Neural cell (in vitro differentiated cells): ENCODE results near the gene TMEM170B. TPM values are rescaled to one million over a fixed set of nuclear protein-coding genes. Genes with fewer than 3 reads are reported as not detected.

Experiments
- H2AFZ ChIP-seq: fragments of 200-600, 300-800 bp; sonication (generic), shearing (Covaris generic); 2 replicates; pipeline ENCODE4 v1.6.0; 2014; ENCODE audit warnings: low read depth, mild to moderate bottlenecking, antibody characterized with exemption, low read length, moderate library complexity
- H3F3A ChIP-seq: fragments of 200-600 bp; shearing (Covaris generic); 2 replicates; pipeline ENCODE4 v1.6.1; 2016; ENCODE audit warnings: mild to moderate bottlenecking, moderate library complexity, mixed read lengths, antibody characterized with exemption, low read length; ENCODE audit not compliant: insufficient read depth, poor library complexity, severe bottlenecking
- H3K27ac ChIP-seq: fragments of 200-600, 300-800 bp; sonication (generic), shearing (Covaris generic); 2 replicates; pipeline ENCODE4 v1.5.1; 2014; ENCODE audit warnings: mild to moderate bottlenecking, low read length, moderate library complexity
- H3K27me3 ChIP-seq: fragments of 300-800, 200-600 bp; sonication (generic), shearing (Covaris generic); 2 replicates; pipeline ENCODE4 v1.6.0; 2014; ENCODE audit warnings: mild to moderate bottlenecking, low read depth, low read length, moderate library complexity; ENCODE audit not compliant: insufficient read depth
- H3K36me3 ChIP-seq: fragments of 300-800, 200-600 bp; sonication (generic), shearing (Covaris generic); 2 replicates; pipeline ENCODE4 v1.5.1; 2014; ENCODE audit warnings: mild to moderate bottlenecking, antibody characterized with exemption, low read length, moderate library complexity; ENCODE audit not compliant: insufficient read depth
- H3K4me2 ChIP-seq: fragments of 300-800, 200-600 bp; sonication (generic), shearing (Covaris generic); 2 replicates; pipeline ENCODE4 v1.6.0; 2014; ENCODE audit warnings: mild to moderate bottlenecking, low read length
- H3K4me3 ChIP-seq: fragments of 300-800, 200-600 bp; sonication (generic), shearing (Covaris generic); 2 replicates; pipeline ENCODE4 v1.5.1; 2014; ENCODE audit warnings: mild to moderate bottlenecking, low read length, moderate library complexity
- H3K79me2 ChIP-seq: fragments of 200-600 bp; shearing (Covaris generic); replicated peaks from 2 replicates; pipeline ENCODE4 v1.6.0; 2014; ENCODE audit warnings: mild to moderate bottlenecking, low read length, moderate library complexity; ENCODE audit not compliant: insufficient read depth
- H3K9ac ChIP-seq: fragments of 300-800, 200-600 bp; sonication (generic), shearing (Covaris generic); 2 replicates; pipeline ENCODE4 v1.6.1; 2016; ENCODE audit warnings: mild to moderate bottlenecking, low read length, mixed read lengths
- H3K9me2 ChIP-seq: fragments of 200-600 bp; shearing (Covaris generic); 2 replicates; pipeline ENCODE4 v1.6.1; 2016; ENCODE audit warnings: mild to moderate bottlenecking, low read length, mixed read lengths; ENCODE audit not compliant: insufficient read depth
- H3K9me3 ChIP-seq: fragments of 200-600, 300-800 bp; sonication (generic), shearing (Covaris generic); 2 replicates; pipeline ENCODE4 v1.6.1; 2016; ENCODE audit warnings: mild to moderate bottlenecking, mixed run types, low read length, moderate library complexity, mixed read lengths
- H4K20me1 ChIP-seq: fragments of 200-600 bp; shearing (Covaris generic); 2 replicates; pipeline ENCODE4 v1.6.1; 2016; ENCODE audit warnings: mild to moderate bottlenecking, mixed run types; ENCODE audit not compliant: insufficient read depth
- EP300 ChIP-seq: fragments of 450-650 bp; conservative IDR thresholded peaks from 2 replicates; pipeline ENCODE4 v1.6.1; 2014; ENCODE audit warnings: antibody characterized with exemption, mild to moderate bottlenecking, moderate library complexity; ENCODE audit not compliant: poor library complexity, severe bottlenecking
- EZH2 ChIP-seq: fragments of 200-600, 300-800 bp; shearing (Covaris generic), sonication (generic); IDR thresholded peaks from 2 replicates; pipeline ENCODE4 v1.6.1; 2014; ENCODE audit warnings: antibody characterized with exemption, low read length, borderline replicate concordance, mild to moderate bottlenecking; ENCODE audit not compliant: insufficient read depth, poor library complexity, severe bottlenecking
- MXI1 ChIP-seq: fragments of 450-650 bp; conservative IDR thresholded peaks from 2 replicates; pipeline ENCODE4 v1.6.1; 2014; ENCODE audit warnings: antibody characterized with exemption, mild to moderate bottlenecking; ENCODE audit not compliant: poor library complexity, severe bottlenecking
- POLR2AphosphoS5 ChIP-seq: IDR thresholded peaks from 2 replicates; pipeline ENCODE4 v1.6.1; 2012
- RAD21 ChIP-seq: fragments of 450-650 bp; conservative IDR thresholded peaks from 2 replicates; pipeline ENCODE4 v1.6.1; 2014; ENCODE audit warnings: antibody characterized with exemption, mild to moderate bottlenecking, moderate library complexity
- SMC3 ChIP-seq: fragments of 450-650 bp; conservative IDR thresholded peaks from 2 replicates; pipeline ENCODE4 v1.6.1; 2014; ENCODE audit warnings: antibody characterized with exemption, mild to moderate bottlenecking, moderate library complexity; ENCODE audit not compliant: poor library complexity
- TAF1 ChIP-seq: IDR thresholded peaks from 2 replicates; pipeline ENCODE4 v1.6.1; 2012; ENCODE audit warnings: low read depth
- polyA plus RNA-seq: library from polyadenylated mRNA; depleted of rRNA; stranded (reverse); fragments of >200 nt; gene quantifications from 2 replicates; pipeline ENCODE4 v1.2.3, GENCODE V29; 2014
- TF ChIP-seq, protein P1 (sequence below): IDR thresholded peaks from 2 replicates; pipeline ENCODE4 v1.6.1; 2012; ENCODE audit warnings: borderline replicate concordance
- TF ChIP-seq, protein P2 (sequence below): fragments of 450-650 bp; IDR thresholded peaks from 2 replicates; pipeline ENCODE4 v1.5.1; 2014; ENCODE audit warnings: antibody characterized with exemption, mild to moderate bottlenecking, moderate library complexity; ENCODE audit not compliant: poor library complexity, severe bottlenecking

TMEM170B gene
- polyA plus RNA-seq, 1 donor from 2014 or later, result 29.1 TPM

DNA sequence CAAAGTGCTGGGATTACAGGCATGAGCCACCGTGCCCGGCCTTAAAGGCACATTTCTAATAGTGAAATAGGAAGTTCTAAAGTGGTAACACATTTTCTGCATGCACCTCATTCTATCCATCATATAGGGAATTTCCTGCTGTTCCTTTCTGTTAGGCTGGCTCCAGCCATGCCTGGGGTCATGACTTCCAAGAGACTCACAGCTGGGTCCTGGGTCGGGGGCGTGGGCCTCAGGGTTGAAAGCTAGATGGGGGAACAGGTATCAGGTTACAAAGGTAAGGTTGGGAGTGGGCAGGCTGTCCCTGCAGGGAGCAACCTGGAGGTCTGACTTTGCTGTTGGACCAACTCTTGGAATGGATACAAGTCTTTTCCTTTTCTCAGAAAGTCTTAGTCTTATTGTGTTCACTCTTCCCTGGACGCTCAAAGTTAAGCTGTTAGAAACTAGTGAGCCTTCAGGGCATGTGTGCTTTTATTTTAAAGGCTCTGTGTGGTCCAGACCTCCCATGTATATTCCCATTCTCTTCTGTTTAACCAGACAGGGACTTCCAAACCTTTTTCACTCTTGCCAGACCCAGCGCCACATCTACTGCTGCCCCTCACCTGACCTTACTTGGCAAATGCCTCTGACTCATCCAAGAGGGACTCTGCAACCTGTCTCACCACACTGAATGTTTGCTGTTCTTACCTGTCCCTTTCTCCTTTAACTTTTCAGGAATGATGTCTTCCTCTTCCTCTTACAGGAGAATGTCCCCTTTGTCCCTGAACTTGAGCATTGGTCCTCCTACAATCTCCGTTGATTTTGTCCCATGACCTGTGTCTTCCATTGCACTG lies 64.4 kb downstream of the TMEM170B start:
- no peaks in the 10 kb centered on the region for H3K9me3 ChIP-seq
- no peak for TF ChIP-seq TAF1
- no peak for TF ChIP-seq EP300
- TF ChIP-seq, protein P1, sequence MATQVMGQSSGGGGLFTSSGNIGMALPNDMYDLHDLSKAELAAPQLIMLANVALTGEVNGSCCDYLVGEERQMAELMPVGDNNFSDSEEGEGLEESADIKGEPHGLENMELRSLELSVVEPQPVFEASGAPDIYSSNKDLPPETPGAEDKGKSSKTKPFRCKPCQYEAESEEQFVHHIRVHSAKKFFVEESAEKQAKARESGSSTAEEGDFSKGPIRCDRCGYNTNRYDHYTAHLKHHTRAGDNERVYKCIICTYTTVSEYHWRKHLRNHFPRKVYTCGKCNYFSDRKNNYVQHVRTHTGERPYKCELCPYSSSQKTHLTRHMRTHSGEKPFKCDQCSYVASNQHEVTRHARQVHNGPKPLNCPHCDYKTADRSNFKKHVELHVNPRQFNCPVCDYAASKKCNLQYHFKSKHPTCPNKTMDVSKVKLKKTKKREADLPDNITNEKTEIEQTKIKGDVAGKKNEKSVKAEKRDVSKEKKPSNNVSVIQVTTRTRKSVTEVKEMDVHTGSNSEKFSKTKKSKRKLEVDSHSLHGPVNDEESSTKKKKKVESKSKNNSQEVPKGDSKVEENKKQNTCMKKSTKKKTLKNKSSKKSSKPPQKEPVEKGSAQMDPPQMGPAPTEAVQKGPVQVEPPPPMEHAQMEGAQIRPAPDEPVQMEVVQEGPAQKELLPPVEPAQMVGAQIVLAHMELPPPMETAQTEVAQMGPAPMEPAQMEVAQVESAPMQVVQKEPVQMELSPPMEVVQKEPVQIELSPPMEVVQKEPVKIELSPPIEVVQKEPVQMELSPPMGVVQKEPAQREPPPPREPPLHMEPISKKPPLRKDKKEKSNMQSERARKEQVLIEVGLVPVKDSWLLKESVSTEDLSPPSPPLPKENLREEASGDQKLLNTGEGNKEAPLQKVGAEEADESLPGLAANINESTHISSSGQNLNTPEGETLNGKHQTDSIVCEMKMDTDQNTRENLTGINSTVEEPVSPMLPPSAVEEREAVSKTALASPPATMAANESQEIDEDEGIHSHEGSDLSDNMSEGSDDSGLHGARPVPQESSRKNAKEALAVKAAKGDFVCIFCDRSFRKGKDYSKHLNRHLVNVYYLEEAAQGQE, result no peak
- no peak for TF ChIP-seq MXI1
- TF ChIP-seq RAD21, result no peak
- no peak for TF ChIP-seq SMC3
- TF ChIP-seq, protein P2, sequence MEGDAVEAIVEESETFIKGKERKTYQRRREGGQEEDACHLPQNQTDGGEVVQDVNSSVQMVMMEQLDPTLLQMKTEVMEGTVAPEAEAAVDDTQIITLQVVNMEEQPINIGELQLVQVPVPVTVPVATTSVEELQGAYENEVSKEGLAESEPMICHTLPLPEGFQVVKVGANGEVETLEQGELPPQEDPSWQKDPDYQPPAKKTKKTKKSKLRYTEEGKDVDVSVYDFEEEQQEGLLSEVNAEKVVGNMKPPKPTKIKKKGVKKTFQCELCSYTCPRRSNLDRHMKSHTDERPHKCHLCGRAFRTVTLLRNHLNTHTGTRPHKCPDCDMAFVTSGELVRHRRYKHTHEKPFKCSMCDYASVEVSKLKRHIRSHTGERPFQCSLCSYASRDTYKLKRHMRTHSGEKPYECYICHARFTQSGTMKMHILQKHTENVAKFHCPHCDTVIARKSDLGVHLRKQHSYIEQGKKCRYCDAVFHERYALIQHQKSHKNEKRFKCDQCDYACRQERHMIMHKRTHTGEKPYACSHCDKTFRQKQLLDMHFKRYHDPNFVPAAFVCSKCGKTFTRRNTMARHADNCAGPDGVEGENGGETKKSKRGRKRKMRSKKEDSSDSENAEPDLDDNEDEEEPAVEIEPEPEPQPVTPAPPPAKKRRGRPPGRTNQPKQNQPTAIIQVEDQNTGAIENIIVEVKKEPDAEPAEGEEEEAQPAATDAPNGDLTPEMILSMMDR, result no peak
- no peak for TF ChIP-seq EZH2
- H3K9ac ChIP-seq, result no peak overlapping the region
- no peak overlapping the region for H3K27ac ChIP-seq
- H3K36me3 ChIP-seq, result no peaks in the 10 kb centered on the region
- no peak overlapping the region for H3K4me3 ChIP-seq
- H4K20me1 ChIP-seq, result no peaks in the 10 kb centered on the region
- H3F3A ChIP-seq, result no peaks in the 10 kb centered on the region
- no peak overlapping the region for H2AFZ ChIP-seq
- H3K9me2 ChIP-seq, result no peaks in the 10 kb centered on the region
- H3K79me2 ChIP-seq, result no peaks in the 10 kb centered on the region
- no peak overlapping the region for H3K4me2 ChIP-seq
- no peaks in the 10 kb centered on the region for H3K27me3 ChIP-seq

DNA sequence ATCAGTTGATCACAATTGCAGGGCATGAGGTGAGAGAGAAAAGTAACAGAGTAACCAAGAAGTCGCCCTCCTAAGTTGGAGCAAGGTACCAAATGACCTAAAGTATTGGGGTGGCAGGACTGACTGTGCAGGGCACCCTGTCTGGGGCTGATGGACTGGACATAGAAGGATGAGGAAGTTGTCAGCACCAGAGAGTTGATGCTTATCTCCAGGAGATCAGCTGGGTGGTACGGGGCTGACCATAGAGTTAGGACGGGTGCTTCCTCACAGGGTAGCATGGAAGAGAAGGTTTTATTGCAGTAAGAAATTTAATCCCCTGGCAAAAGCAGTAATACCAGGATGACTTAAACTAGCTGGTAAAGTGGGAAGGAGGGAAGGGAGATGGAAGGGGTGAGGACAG lies 66.7 kb downstream of the TMEM170B start:
- Histone ChIP-seq H3K27me3 (no peaks in the 10 kb centered on the region), H3K9me2 (no peaks in the 10 kb centered on the region), H3F3A (no peaks in the 10 kb centered on the region), H3K9ac (no peak overlapping the region), H3K79me2 (no peaks in the 10 kb centered on the region), H2AFZ (no peak overlapping the region), H3K4me3 (no peak overlapping the region), H3K4me2 (no peak overlapping the region), H3K36me3 (no peaks in the 10 kb centered on the region), H4K20me1 (no peaks in the 10 kb centered on the region), H3K9me3 (no peaks in the 10 kb centered on the region), H3K27ac (no peak overlapping the region)
- no peak for TF ChIP-seq RAD21
- no peak for TF ChIP-seq POLR2AphosphoS5
- no peak for TF ChIP-seq EP300
- TF ChIP-seq SMC3, result no peak
- TF ChIP-seq MXI1, result no peak
- TF ChIP-seq TAF1, result no peak
- no peak for TF ChIP-seq EZH2
- TF ChIP-seq, protein P2, result no peak
- TF ChIP-seq, protein P1, result no peak
